Measurements from ENCODE around the gene PMEPA1.

Gene PMEPA1

DNA sequence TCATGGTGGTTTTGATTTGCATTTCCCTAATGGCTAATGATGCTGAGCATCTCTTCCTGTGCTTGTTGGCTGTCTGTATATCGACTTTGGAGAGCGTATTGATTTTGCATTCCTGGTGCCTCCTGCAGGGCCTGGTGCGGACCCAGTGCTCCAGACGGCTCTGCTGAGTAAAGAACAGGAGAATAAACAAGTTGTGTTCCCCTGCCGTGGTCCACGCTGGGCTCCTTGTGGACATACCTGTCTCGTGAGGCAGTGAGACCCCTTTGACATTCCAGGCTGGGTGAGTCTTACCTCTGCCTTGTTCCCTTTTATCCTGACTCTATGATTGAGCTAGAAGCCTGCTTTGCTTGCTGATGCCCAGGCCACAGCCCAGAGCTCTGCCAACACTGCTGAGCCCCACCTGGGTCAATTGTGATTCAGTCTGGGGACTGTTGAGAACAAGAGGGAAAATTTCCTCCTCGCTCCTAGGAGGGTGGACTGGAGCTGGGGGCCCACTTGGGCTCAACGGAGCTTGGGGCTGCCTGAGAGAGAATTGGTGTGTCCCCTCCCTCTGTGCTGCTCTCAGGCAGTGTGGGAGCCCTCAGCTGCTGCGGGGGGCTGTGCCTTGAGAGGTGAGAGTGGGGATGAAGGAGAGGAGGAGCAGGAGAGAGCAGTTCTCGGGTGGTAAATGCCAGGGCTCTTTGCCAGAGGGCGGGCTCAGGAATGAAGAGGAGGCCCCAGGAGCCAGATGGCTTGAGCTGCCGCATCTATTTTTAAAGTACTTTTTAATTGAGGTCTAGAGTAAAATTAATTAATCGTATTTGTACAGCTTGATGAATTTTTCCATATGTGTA is 43.7 kb upstream of the PMEPA1 start:
- DNase-seq (ENCODE audit: extremely low read depth, low read depth): no peak
- TF ChIP-seq CTCF (IDR thresholded peaks at IDR 0.05; ENCODE audit: low read depth, low read length): no peak

GRCh38 chr20:57751411-57751810 is 41.6 kb upstream of the PMEPA1 start:
- no peak for TF ChIP-seq CTCF (IDR thresholded peaks at IDR 0.05; ENCODE audit: low read depth, low read length)
- no peak for DNase-seq (ENCODE audit: extremely low read depth, low read depth)

DNA sequence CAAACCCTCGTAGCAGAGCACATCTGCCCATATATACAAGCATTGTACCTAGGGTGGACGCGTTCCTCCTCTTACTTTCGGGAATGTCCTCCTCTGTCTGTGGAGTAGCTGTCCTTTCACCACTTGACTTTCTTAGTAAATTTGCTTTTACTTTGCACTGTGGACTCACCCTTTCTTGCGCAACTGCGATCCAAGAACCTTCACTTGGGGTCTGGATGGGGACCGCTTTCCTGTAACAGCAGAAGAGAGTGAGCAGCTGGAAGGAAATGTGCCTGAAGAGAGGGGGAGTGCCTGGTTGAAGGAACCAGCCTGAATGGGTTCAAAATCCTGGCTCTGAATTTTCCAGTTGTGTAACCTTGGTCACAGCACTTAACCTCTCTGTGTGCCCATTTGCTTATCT is 40.1 kb upstream of the PMEPA1 start:
- no peak for DNase-seq (ENCODE audit: extremely low read depth, low read depth)
- no peak for TF ChIP-seq CTCF (IDR thresholded peaks at IDR 0.05; ENCODE audit: low read depth, low read length)

DNA sequence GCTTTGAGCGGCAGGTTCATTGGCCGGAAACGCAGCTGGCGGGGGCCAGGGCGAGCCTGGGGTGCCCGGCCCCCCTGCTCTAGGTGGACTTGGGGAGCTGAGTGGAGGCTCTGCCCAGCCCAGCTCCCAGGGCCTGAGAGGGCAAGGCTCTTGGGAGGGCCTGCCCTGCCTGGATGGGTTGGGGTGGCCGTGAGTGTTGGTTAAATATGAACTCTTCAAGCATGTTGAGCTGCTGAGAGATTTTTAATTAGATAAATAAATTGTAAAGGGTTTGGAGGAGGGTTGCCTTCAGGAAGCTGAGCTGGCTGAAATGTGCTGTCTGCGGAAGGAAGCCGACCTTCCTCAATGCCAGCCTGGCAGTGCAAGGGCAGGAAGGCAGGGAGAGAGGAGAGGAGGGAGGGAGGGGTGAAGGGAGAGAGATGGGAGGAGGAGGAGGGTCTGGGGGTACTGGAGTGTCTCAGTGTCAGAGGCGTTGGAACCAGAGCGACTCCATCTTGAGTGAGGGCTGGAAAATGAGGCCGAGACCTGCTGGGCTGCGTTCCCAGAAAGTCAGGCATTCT is 39.4 kb upstream of the PMEPA1 start:
- DNase-seq (ENCODE audit: extremely low read depth, low read depth): no peak
- no peak for TF ChIP-seq CTCF (IDR thresholded peaks at IDR 0.05; ENCODE audit: low read depth, low read length)

DNA sequence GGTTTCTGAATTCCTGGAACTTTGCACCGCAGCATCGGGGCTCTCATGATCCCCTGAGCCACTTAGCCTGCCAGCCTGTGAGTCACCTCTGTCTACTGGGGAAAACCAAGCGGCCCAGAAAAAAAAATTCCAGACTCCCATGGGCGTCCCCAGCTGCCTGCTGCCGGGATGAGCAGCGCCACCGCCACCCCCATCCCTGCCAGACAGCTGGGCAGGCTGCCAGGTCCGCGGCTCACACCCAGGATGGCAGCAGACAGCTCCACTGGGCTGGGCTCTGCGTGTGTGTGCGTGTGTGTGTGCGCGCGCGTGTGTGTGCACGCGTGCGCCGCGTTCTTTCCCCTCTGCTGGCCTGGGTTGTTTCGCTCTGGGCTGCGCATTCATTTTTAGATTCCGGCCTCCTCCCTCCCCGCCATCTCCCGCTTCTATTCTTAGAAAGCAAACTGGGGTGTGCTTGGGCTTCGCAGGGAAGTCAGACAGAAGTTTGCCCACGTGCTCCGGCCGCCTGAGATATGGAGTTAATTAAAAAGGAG is 38.9 kb upstream of the PMEPA1 start:
- no peak for TF ChIP-seq CTCF (IDR thresholded peaks at IDR 0.05; ENCODE audit: low read depth, low read length)
- DNase-seq (ENCODE audit: extremely low read depth, low read depth): peak; percentile 10

DNA sequence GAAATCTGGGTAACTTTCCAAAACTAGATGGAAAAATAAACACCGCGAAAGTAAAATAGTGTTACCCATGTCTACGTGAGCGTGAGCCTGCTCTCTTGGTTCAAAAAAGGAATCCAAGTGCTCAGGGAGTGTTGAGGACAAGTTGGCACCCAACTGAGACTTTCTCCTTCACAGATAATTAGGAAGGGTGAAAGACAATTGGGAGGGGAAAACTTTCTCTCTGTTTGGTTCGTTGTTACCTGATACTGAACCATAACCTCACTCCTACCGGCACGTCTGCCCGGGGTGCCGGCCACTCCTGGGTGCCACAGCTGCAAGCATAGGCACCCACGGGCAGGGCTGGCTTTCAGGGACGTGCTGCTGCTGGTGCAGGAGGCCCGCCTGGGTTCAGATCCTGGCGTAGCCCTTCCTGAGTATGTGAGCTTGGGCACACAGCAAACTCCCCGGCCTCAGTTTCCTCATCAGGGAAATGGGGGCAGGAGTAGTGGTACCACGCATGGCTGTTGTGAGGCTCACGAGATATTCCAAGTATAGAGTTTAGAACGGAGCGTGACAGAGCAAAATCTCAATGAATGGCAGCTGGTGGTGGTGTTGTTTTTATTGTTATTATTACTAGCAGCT is 38.2 kb upstream of the PMEPA1 start:
- DNase-seq (ENCODE audit: extremely low read depth, low read depth): no peak
- TF ChIP-seq CTCF (IDR thresholded peaks at IDR 0.05; ENCODE audit: low read depth, low read length): no peak

Measured in AG09319 (cell line).